Gastroesophageal sphincter (tissue), 4 donors: ENCODE results near the gene GKAP1. TPM values are rescaled to one million over a fixed set of nuclear protein-coding genes. Genes with fewer than 3 reads are reported as not detected.

ENCODE experiments used
- ATAC-seq: fragments of 150-250 bp; one replicate; pipeline ENCODE4 v1.9.1; 2016; ENCODE audit warnings: mild to moderate bottlenecking, moderate library complexity
- H3K27ac ChIP-seq, 4 donors: fragments of 200-600 bp; sonication (generic) in 3 of 4; 1 replicate in 3 of 4; 2 replicates in 1 of 4; pipeline ENCODE4 v1.5.1; 2016 to 2019
- H3K27me3 ChIP-seq: fragments of 200-600 bp; sonication (generic); one replicate; pipeline ENCODE4 v1.5.1; 2019
- H3K36me3 ChIP-seq, 2 donors: fragments of 200-600 bp; sonication (generic); one replicate each; pipeline ENCODE4 v1.5.1; 2019; ENCODE audit warnings: control low read depth in 1 of 2
- H3K4me1 ChIP-seq, 3 donors: fragments of 200-600 bp; sonication (generic); 1 replicate in 2 of 3; 2 replicates in 1 of 3; pipeline ENCODE4 v1.5.1; 2016 to 2019; ENCODE audit warnings: control low read depth in 2 of 3
- H3K4me3 ChIP-seq, 2 donors: fragments of 200-600 bp; sonication (generic); one replicate each; pipeline ENCODE4 v1.5.1; 2019; ENCODE audit warnings: mild to moderate bottlenecking in 1 of 2, moderate library complexity in 1 of 2
- H3K9me3 ChIP-seq, 3 donors: fragments of 200-600 bp; sonication (generic); one replicate each; pipeline ENCODE4 v1.5.1; 2017 to 2019; ENCODE audit warnings: control low read depth in 2 of 3
- CTCF ChIP-seq, 4 experiments: fragments of 200-600 bp in 2 of 4; fragments of 450-650 bp in 2 of 4; sonication (generic) in 1 of 4; IDR thresholded peaks; one replicate each; pipeline ENCODE4 v1.5.1; 2017 to 2019; ENCODE audit warnings: antibody characterized with exemption in 4 of 4, mild to moderate bottlenecking in 2 of 4, moderate library complexity in 2 of 4
- EP300 ChIP-seq: sonication (generic); formaldehyde crosslinking; IDR thresholded peaks from one replicate; pipeline ENCODE4 v1.6.1; 2017; ENCODE audit warnings: antibody characterized with exemption, mild to moderate bottlenecking
- POLR2A ChIP-seq, 2 donors: fragments of 450-650 bp; IDR thresholded peaks; one replicate each; pipeline ENCODE4 v1.6.1; 2017; ENCODE audit warnings: antibody characterized with exemption in 2 of 2, mild to moderate bottlenecking in 2 of 2, moderate library complexity in 1 of 2
- POLR2AphosphoS5 ChIP-seq: sonication (generic); formaldehyde crosslinking; IDR thresholded peaks from one replicate; pipeline ENCODE4 v1.6.1; 2017; ENCODE audit warnings: antibody characterized with exemption
- WGBS, 2 donors: methylation state at CpG; one replicate each; pipeline ENCODE4 v1.1.5; 2018; ENCODE audit warnings: low coverage in 1 of 2; 5-methylcytosine and 5-hydroxymethylcytosine counted together
- total RNA-seq, 4 donors: library from RNA; depleted of rRNA; stranded (reverse); fragments of >200 nt; gene quantifications; one replicate each; pipeline ENCODE4 v1.1.0, GENCODE V29; 2016

The GKAP1 gene
- total RNA-seq, 4 donors from 2014 or later, result 12.9 to 17.6 (median 15.1) TPM

DNA sequence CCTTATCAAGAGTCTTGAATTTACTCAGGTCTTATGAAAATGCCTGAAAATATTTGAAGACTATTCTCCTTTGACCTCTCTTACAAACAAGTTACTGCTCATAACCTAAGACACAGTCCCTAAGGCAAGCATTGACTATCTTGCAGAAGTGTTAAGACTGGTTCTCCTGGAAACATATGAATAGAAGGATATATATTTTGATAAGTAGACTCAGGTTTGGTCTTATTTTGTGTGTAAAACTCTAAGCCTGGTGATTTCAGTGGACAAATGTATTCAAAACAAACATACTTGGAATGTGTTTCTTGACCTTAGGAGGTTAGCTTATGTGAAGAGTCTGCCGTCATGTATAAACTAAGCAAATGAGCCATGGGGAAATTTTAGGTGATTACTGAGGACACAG, 102.3 kb downstream of the GKAP1 start:
- no peak for TF ChIP-seq CTCF (IDR thresholded peaks at IDR 0.05)
- no peak for TF ChIP-seq EP300
- no peak for TF ChIP-seq POLR2A (IDR thresholded peaks at IDR 0.05)
- TF ChIP-seq POLR2AphosphoS5, result no peak
- ATAC-seq, result no peak
- no peak overlapping the region for H3K4me3 ChIP-seq
- H3K27ac ChIP-seq, result no peak overlapping the region
- 38 to 73% methylated on average over 1 of the region's 1 CpG for WGBS, 2 donors
- H3K27me3 ChIP-seq, result no peaks in the 10 kb centered on the region
- H3K36me3 ChIP-seq, result no peaks in the 10 kb centered on the region
- peaks cover 0 to 10% (median 0%) of the 10 kb centered on the region in 3 donors for H3K9me3 ChIP-seq
- H3K4me1 ChIP-seq, result no peaks in the 10 kb centered on the region

GRCh38 chr9:83714329-83714728, 103.2 kb downstream of the GKAP1 start:
- H3K4me3 ChIP-seq, result no peak overlapping the region
- TF ChIP-seq POLR2A (IDR thresholded peaks at IDR 0.05) (no peak), POLR2AphosphoS5 (no peak), EP300 (no peak), CTCF (IDR thresholded peaks at IDR 0.05) (peak in 1 of 4 experiments; percentile 13)
- H3K27me3 ChIP-seq, result no peaks in the 10 kb centered on the region
- no peaks in the 10 kb centered on the region for H3K4me1 ChIP-seq
- H3K36me3 ChIP-seq, result no peaks in the 10 kb centered on the region
- 67 to 72% methylated on average over 2 to 3 of the region's 3 CpGs for WGBS, 2 donors
- ATAC-seq, result no peak
- no peak overlapping the region for H3K27ac ChIP-seq
- peaks cover 0 to 10% (median 0%) of the 10 kb centered on the region in 3 donors for H3K9me3 ChIP-seq

DNA sequence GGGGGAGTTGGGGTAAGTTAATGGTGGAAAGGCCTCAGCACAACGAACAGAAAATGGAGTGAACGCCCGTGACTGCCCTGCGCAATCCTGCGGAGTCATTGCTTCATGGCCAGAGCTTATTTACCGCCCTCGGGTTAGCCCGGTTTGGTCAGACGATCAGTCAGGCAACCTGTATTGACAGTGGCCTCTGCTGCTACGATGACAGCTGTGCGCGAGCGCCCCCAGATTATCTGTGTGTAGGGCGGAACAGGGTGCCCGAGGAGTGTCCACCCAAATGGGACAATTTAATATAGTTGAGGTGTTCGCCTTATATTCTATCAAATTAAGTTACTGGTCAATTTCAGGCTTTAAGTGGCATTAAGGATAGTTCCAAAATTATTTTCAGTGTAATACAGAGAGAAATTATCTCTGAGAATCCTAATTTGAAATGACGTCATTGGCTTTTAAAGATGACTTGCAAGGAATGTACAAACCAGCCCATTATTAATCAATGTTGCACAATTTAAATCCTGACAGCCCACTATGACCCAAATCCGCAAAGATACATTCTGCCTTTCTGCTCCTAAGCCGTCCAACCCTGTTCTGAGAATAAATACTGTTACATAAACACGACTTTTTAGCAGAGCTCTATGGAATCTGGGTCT, 108.9 kb downstream of the GKAP1 start:
- WGBS, 2 donors, result 17 to 23% methylated on average over 12 to 20 of the region's 20 CpGs
- peaks cover 0 to 34% (median 8%) of the 10 kb centered on the region in 3 donors for H3K4me1 ChIP-seq
- peak overlapping the region; percentile 75 to 91 for H3K4me3 ChIP-seq
- peak overlapping the region; percentile 90 to 98 (median 96) for H3K27ac ChIP-seq
- TF ChIP-seq POLR2AphosphoS5 (no peak), CTCF (IDR thresholded peaks at IDR 0.05) (no peak), POLR2A (IDR thresholded peaks at IDR 0.05) (no peak), EP300 (no peak)
- H3K9me3 ChIP-seq, result no peaks in the 10 kb centered on the region
- H3K36me3 ChIP-seq, result no peaks in the 10 kb centered on the region
- ATAC-seq, result peak; percentile 65
- H3K27me3 ChIP-seq, result no peaks in the 10 kb centered on the region

DNA sequence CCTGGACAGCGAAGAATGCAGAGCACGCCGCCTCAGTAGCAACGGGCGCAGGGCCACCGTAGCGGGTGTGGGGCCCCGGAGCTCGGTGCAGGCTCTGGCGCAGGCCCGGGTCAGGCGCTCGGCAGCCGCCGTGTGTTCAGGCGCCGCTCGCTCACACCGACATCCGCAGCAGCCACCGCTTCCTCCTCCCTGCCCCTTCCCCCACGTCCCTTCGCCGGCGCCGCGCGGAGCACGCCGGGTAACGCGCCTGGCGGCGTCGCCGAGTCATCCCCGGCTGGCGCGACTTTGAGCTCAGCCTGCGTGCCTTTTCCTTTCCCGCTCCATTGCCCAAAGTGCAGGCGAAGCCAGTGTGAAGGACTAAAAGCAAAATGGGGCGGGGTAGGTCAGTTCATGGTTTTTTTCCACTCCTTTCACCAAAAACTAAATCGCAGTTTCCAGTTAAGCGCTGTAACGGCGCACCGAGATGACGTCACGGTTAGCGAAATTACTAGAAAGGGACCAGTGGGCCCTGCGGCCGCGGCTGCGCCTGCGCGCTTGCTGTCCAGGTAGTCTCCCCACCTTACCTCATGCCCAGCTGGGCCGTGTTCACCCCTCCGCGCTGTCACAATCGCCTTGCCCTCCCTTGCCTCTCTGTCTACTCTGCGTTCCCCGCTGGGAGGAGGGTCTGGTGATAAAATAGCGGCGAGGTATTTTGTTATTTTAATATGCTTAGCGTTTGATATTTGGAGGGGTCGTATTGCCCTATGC, 109.6 kb downstream of the GKAP1 start, which contains the start of gene UBQLN1:
UBQLN1 (minus strand) TSS at position 191 of the 747 bp plus-strand sequence. CDS start 279 bp downstream, outside the sequence.
- Histone ChIP-seq H3K36me3 (no peaks in the 10 kb centered on the region), H3K4me1 (peaks cover 0 to 41% (median 8%) of the 10 kb centered on the region in 3 donors), H3K9me3 (no peaks in the 10 kb centered on the region), H3K27me3 (no peaks in the 10 kb centered on the region), H3K27ac (peak within 1 kb of the TSS; percentile 90 to 98 (median 96)), H3K4me3 (peak within 1 kb of the TSS; percentile 75 to 91)
- TF ChIP-seq CTCF (IDR thresholded peaks at IDR 0.05) (peak in 2 of 4 experiments; percentile 24 to 33), POLR2AphosphoS5 (peak; percentile 94), EP300 (no peak), POLR2A (IDR thresholded peaks at IDR 0.05) (peak; percentile 92)
- 0 to 1% methylated on average over 10 to 22 of the region's 67 CpGs for WGBS, 2 donors
- peak; percentile 94 for ATAC-seq
